CD4-positive, alpha-beta memory T cell (primary cell): ENCODE measurements around the gene CEACAM16. TPM values are rescaled to one million over a fixed set of nuclear protein-coding genes. Genes with fewer than 3 reads are reported as not detected.
A peak's percentile ranks its signal among the peaks of the same experiment; 100 is the strongest.

Experiments used
- CTCF ChIA-PET: fragments of 350-600 bp; sonication (Branson Sonifier 250); formaldehyde crosslinking; loops from one replicate; lab custom pipeline; 2021; ENCODE audit warnings: inconsistent platforms; ENCODE audit not compliant: partially characterized antibody; lab: Charles Lee
- POLR2A ChIA-PET: fragments of 350-600 bp; sonication (Branson Sonifier 250); formaldehyde crosslinking; loops from one replicate; lab custom pipeline; 2021; ENCODE audit not compliant: partially characterized antibody; lab: Charles Lee
- DNase-seq, 5 donors: peaks; one replicate each; pipeline versions ENCODE4 v3.0.0 to v3.0.0-alpha.2; 2020 to 2022; ENCODE audit warnings: mixed read lengths in 1 of 5
- H3K27ac ChIP-seq: one replicate; pipeline ENCODE4 v1.7.0; 2013; ENCODE audit warnings: low read depth, low read length
- H3K27me3 ChIP-seq: 2 replicates; pipeline ENCODE4 v1.7.0; 2013; ENCODE audit warnings: mild to moderate bottlenecking, low read length, moderate library complexity; ENCODE audit not compliant: insufficient read depth
- H3K36me3 ChIP-seq: 2 replicates; pipeline ENCODE4 v1.7.0; 2013; ENCODE audit warnings: mild to moderate bottlenecking, low read length, moderate library complexity; ENCODE audit not compliant: insufficient read depth
- H3K4me1 ChIP-seq: 2 replicates; pipeline ENCODE4 v1.7.0; 2013; ENCODE audit warnings: mild to moderate bottlenecking, low read length, moderate library complexity; ENCODE audit not compliant: insufficient read depth
- H3K4me3 ChIP-seq, 2 donors: one replicate each; pipeline ENCODE4 v1.7.0; 2013; ENCODE audit warnings: low read length in 2 of 2, mild to moderate bottlenecking in 1 of 2
- H3K9me3 ChIP-seq, 2 donors: one replicate each; pipeline ENCODE4 v1.7.0; 2013; ENCODE audit warnings: low read length in 2 of 2, control low read depth in 1 of 2; ENCODE audit not compliant: control insufficient read depth in 1 of 2
- H3K27ac Mint-ChIP-seq, 7 donors: one replicate each; pipeline ENCODE4 v1.8.0; 2020 to 2021; ENCODE audit warnings: mixed read lengths in 7 of 7, mild to moderate bottlenecking in 6 of 7, inconsistent platforms in 3 of 7, moderate library complexity in 3 of 7
- H3K27me3 Mint-ChIP-seq, 2 donors: one replicate each; pipeline ENCODE4 v1.8.0; 2020 to 2021; ENCODE audit warnings: mixed read lengths in 2 of 2
- H3K36me3 Mint-ChIP-seq, 2 donors: one replicate each; pipeline ENCODE4 v1.8.0; 2020 to 2021; ENCODE audit warnings: mixed read lengths in 2 of 2, inconsistent platforms in 1 of 2, mild to moderate bottlenecking in 1 of 2
- H3K4me1 Mint-ChIP-seq, 4 donors: one replicate each; pipeline ENCODE4 v1.8.0; 2020 to 2021; ENCODE audit warnings: mixed read lengths in 4 of 4, mild to moderate bottlenecking in 1 of 4
- H3K4me3 Mint-ChIP-seq, 8 donors: one replicate each; pipeline ENCODE4 v1.8.0; 2020 to 2021; ENCODE audit warnings: mixed read lengths in 8 of 8, mild to moderate bottlenecking in 7 of 8, moderate library complexity in 6 of 8, inconsistent platforms in 3 of 8
- H3K9me3 Mint-ChIP-seq, 8 donors: one replicate each; pipeline ENCODE4 v1.8.0; 2020 to 2021; ENCODE audit warnings: mixed read lengths in 8 of 8, mild to moderate bottlenecking in 5 of 8, inconsistent platforms in 3 of 8, moderate library complexity in 1 of 8
- intact Hi-C: fragments of 100-400 bp; cut with micrococcal nuclease; formaldehyde crosslinking; loops from one replicate; pipeline ENCODE4 v1.15.1; 2023
- polyA plus RNA-seq, 2 donors: library from polyadenylated mRNA; unstranded; fragments of 300-500 nt; fragmentation: Illumina TruSeq; gene quantifications; one replicate each; pipeline ENCODE4 v1.2.3, GENCODE V29; 2021
- total RNA-seq, 2 experiments: library from RNA; stranded (reverse); gene quantifications; one replicate each; pipeline ENCODE4 v1.2.3, GENCODE V29; 2021

The CEACAM16 gene
- total and polyA plus RNA-seq, 4 experiments from 2014 or later: not detected

- H3K4me3 Mint-ChIP-seq: peak overlapping the region; percentile 89 to 96 (median 93)
- POLR2A ChIA-PET: interaction anchor here (0.6 to 1.7 kb wide), 5 partner anchors 9 to 28 kb away, joined by 3 to 8 read pairs (median 7); no protein-coding TSS in a partner anchor
- H3K27ac ChIP-seq: peak overlapping the region; percentile 95
- CTCF ChIA-PET: interaction anchor here (2.1 to 4.9 kb wide), 3 partner anchors 19 to 63 kb away, joined by 6 to 41 read pairs (median 13); no protein-coding TSS in a partner anchor
- H3K4me1 ChIP-seq: peaks cover 73% of the 10 kb centered on the region
- no peaks in the 10 kb centered on the region for H3K27me3 Mint-ChIP-seq
- H3K36me3 ChIP-seq: peaks cover 12% of the 10 kb centered on the region
- intact Hi-C loops: no loop called here
- no peaks in the 10 kb centered on the region for H3K27me3 ChIP-seq
- H3K27ac Mint-ChIP-seq: peak overlapping the region; percentile 97 to 100 (median 98)
- H3K9me3 Mint-ChIP-seq: no peaks in the 10 kb centered on the region
- H3K4me3 ChIP-seq: peak overlapping the region; percentile 15 to 53
- no peaks in the 10 kb centered on the region for H3K9me3 ChIP-seq
- peaks cover 40 to 79% (median 59%) of the 10 kb centered on the region in 4 donors for H3K4me1 Mint-ChIP-seq
- no peak for DNase-seq
- H3K36me3 Mint-ChIP-seq: peaks cover 16 to 52% of the 10 kb centered on the region in 2 donors
Observed at GRCh38 chr19:44752123-44752815, 53.3 kb downstream of the CEACAM16 start.

- peaks cover 17% of the 10 kb centered on the region for H3K36me3 ChIP-seq
- CTCF ChIA-PET: interaction anchor here (0.5 to 4.9 kb wide), 5 partner anchors 14 to 64 kb away, joined by 3 to 41 read pairs (median 6); no protein-coding TSS in a partner anchor
Observed at GRCh38 chr19:44752816-44753625, 54.1 kb downstream of the CEACAM16 start.

GRCh38 chr19:44753626-44753931 lies 54.6 kb downstream of the CEACAM16 start:
- peaks cover 37 to 78% (median 54%) of the 10 kb centered on the region in 4 donors for H3K4me1 Mint-ChIP-seq
- no peaks in the 10 kb centered on the region for H3K9me3 ChIP-seq
- H3K4me3 ChIP-seq: peak overlapping the region; percentile 74 to 90
- peak overlapping the region; percentile 89 to 96 (median 93) for H3K4me3 Mint-ChIP-seq
- no peaks in the 10 kb centered on the region for H3K27me3 Mint-ChIP-seq
- H3K36me3 Mint-ChIP-seq: peaks cover 20 to 58% of the 10 kb centered on the region in 2 donors
- ChIA-PET POLR2A (interaction anchor here (0.8 to 2.5 kb wide), 9 partner anchors 8 to 29 kb away, joined by 3 to 8 read pairs (median 6); no protein-coding TSS in a partner anchor), CTCF (interaction anchor here (0.5 to 4.9 kb wide), 6 partner anchors 13 to 1736 kb away, joined by 3 to 41 read pairs (median 6); no protein-coding TSS in a partner anchor)
- peaks cover 22% of the 10 kb centered on the region for H3K36me3 ChIP-seq
- no peaks in the 10 kb centered on the region for H3K27me3 ChIP-seq
- H3K27ac Mint-ChIP-seq: peak overlapping the region; percentile 97 to 100 (median 98)
- H3K9me3 Mint-ChIP-seq: no peaks in the 10 kb centered on the region
- H3K27ac ChIP-seq: peak overlapping the region; percentile 95
- H3K4me1 ChIP-seq: peaks cover 68% of the 10 kb centered on the region
- no peak for DNase-seq
- intact Hi-C loops: loop anchor here (1.0 kb wide), 2 partner anchors 17 to 29 kb away; no protein-coding TSS in a partner anchor

More at GRCh38 chr19:44752816-44753625, 54.1 kb downstream of the CEACAM16 start:
- H3K4me3 ChIP-seq: peak overlapping the region; percentile 15 to 53
- peaks cover 16 to 53% of the 10 kb centered on the region in 2 donors for H3K36me3 Mint-ChIP-seq
- H3K9me3 ChIP-seq: no peaks in the 10 kb centered on the region
- peak overlapping the region; percentile 95 for H3K27ac ChIP-seq
- peaks cover 68% of the 10 kb centered on the region for H3K4me1 ChIP-seq
- H3K27me3 ChIP-seq: no peaks in the 10 kb centered on the region
- H3K27me3 Mint-ChIP-seq: no peaks in the 10 kb centered on the region
- POLR2A ChIA-PET: interaction anchor here (1.0 to 1.7 kb wide), 6 partner anchors 8 to 29 kb away, joined by 3 to 8 read pairs (median 7); no protein-coding TSS in a partner anchor
- intact Hi-C loops: loop anchor here (1.0 kb wide), 2 partner anchors 17 to 29 kb away; no protein-coding TSS in a partner anchor
- H3K9me3 Mint-ChIP-seq: no peaks in the 10 kb centered on the region
- DNase-seq: peak; percentile 95 to 98 (median 97)
- peaks cover 38 to 76% (median 54%) of the 10 kb centered on the region in 4 donors for H3K4me1 Mint-ChIP-seq
- peak overlapping the region; percentile 97 to 100 (median 98) for H3K27ac Mint-ChIP-seq
- H3K4me3 Mint-ChIP-seq: peak overlapping the region; percentile 89 to 96 (median 93)

GRCh38 chr19:44753932-44754749 lies 55.2 kb downstream of the CEACAM16 start:
- H3K27ac ChIP-seq: peak overlapping the region; percentile 95
- CTCF ChIA-PET: interaction anchor here (0.6 to 4.9 kb wide), 5 partner anchors 13 to 1736 kb away, joined by 4 to 41 read pairs (median 6); no protein-coding TSS in a partner anchor
- H3K4me3 ChIP-seq: peak overlapping the region; percentile 74 to 90
- Mint-ChIP-seq H3K4me1 (peaks cover 36 to 75% (median 55%) of the 10 kb centered on the region in 4 donors), H3K36me3 (peaks cover 21 to 56% of the 10 kb centered on the region in 2 donors), H3K4me3 (peak overlapping the region; percentile 89 to 96 (median 93)), H3K27ac (peak overlapping the region; percentile 97 to 100 (median 98)), H3K27me3 (no peaks in the 10 kb centered on the region), H3K9me3 (no peaks in the 10 kb centered on the region)
- peaks cover 68% of the 10 kb centered on the region for H3K4me1 ChIP-seq
- peaks cover 23% of the 10 kb centered on the region for H3K36me3 ChIP-seq
- POLR2A ChIA-PET: interaction anchor here (0.8 to 2.5 kb wide), 6 partner anchors 9 to 30 kb away, joined by 4 to 8 read pairs (median 5); no protein-coding TSS in a partner anchor
- intact Hi-C loops: loop anchor here (1.0 kb wide), 2 partner anchors 16 to 30 kb away; no protein-coding TSS in a partner anchor
- DNase-seq: peak; percentile 31 to 66 (median 47)
- H3K27me3 ChIP-seq: no peaks in the 10 kb centered on the region
- H3K9me3 ChIP-seq: no peaks in the 10 kb centered on the region

GRCh38 chr19:44754750-44755080 lies 55.8 kb downstream of the CEACAM16 start:
- peak in 1 of 5 donors; percentile 7 for DNase-seq
- no peaks in the 10 kb centered on the region for H3K9me3 ChIP-seq
- Mint-ChIP-seq H3K27me3 (no peaks in the 10 kb centered on the region), H3K9me3 (no peaks in the 10 kb centered on the region), H3K4me3 (peak overlapping the region; percentile 89 to 96 (median 93)), H3K36me3 (peaks cover 22 to 52% of the 10 kb centered on the region in 2 donors), H3K4me1 (peaks cover 33 to 71% (median 50%) of the 10 kb centered on the region in 4 donors), H3K27ac (peak overlapping the region; percentile 97 to 100 (median 98))
- H3K4me3 ChIP-seq: peak overlapping the region; percentile 40 to 74
- ChIA-PET CTCF (interaction anchor here (1.7 to 4.9 kb wide), 2 partner anchors 12 to 31 kb away, joined by 5 to 41 read pairs; no protein-coding TSS in a partner anchor), POLR2A (interaction anchor here (0.8 to 2.5 kb wide), 3 partner anchors 9 to 31 kb away, joined by 3 to 6 read pairs (median 4); no protein-coding TSS in a partner anchor)
- intact Hi-C loops: no loop called here
- peak overlapping the region; percentile 95 for H3K27ac ChIP-seq
- H3K36me3 ChIP-seq: peaks cover 29% of the 10 kb centered on the region
- no peaks in the 10 kb centered on the region for H3K27me3 ChIP-seq
- peaks cover 62% of the 10 kb centered on the region for H3K4me1 ChIP-seq

- Histone ChIP-seq H3K36me3 (peaks cover 32% of the 10 kb centered on the region), H3K4me3 (peak overlapping the region in 1 of 2 donors; percentile 74), H3K9me3 (no peaks in the 10 kb centered on the region), H3K4me1 (peaks cover 57% of the 10 kb centered on the region), H3K27me3 (no peaks in the 10 kb centered on the region), H3K27ac (peak overlapping the region; percentile 95)
- intact Hi-C loops: no loop called here
- no peak for DNase-seq
- Mint-ChIP-seq H3K4me1 (peaks cover 32 to 71% (median 47%) of the 10 kb centered on the region in 4 donors), H3K27me3 (no peaks in the 10 kb centered on the region), H3K9me3 (no peaks in the 10 kb centered on the region), H3K27ac (peak overlapping the region; percentile 97 to 100 (median 98)), H3K36me3 (peaks cover 27 to 54% of the 10 kb centered on the region in 2 donors), H3K4me3 (peak overlapping the region; percentile 89 to 96 (median 93))
- ChIA-PET POLR2A (interaction anchor here (0.8 to 2.5 kb wide), 2 partner anchors 9 to 31 kb away, joined by 3 to 6 read pairs; no protein-coding TSS in a partner anchor), CTCF (interaction anchor here (4.9 kb wide), 1 partner anchor 32 kb away, joined by 41 read pairs; no protein-coding TSS in a partner anchor)
Observed at GRCh38 chr19:44755219-44755618, 56.3 kb downstream of the CEACAM16 start.
